PFSK-1 (cell line): Measurements from ENCODE around the gene PTPRH.

Source experiments
- FOXP2 ChIP-seq: optimal IDR thresholded peaks from 2 replicates; pipeline ENCODE3; 2011; ENCODE audit warnings: borderline replicate concordance, control low read depth, inconsistent platforms; ENCODE audit not compliant: insufficient read depth; ENCODE audit errors: extremely low read length, extremely low read depth
- POLR2AphosphoS5 ChIP-seq: IDR thresholded peaks from 2 replicates; pipeline ENCODE4 v1.6.1; 2012; ENCODE audit warnings: low read depth, mild to moderate bottlenecking, control low read depth, low read length, moderate library complexity
- REST ChIP-seq, 2 experiments: IDR thresholded peaks; 2 replicates each; pipeline versions ENCODE4 v1.6.1 to v1.8.0; 2011 to 2012; ENCODE audit warnings: low read depth in 2 of 2, low read length in 2 of 2, control low read depth in 1 of 2, inconsistent platforms in 1 of 2, mild to moderate bottlenecking in 1 of 2, moderate library complexity in 1 of 2; ENCODE audit not compliant: insufficient read depth in 1 of 2
- SIN3A ChIP-seq: IDR thresholded peaks from 2 replicates; pipeline ENCODE4 v1.6.1; 2012; ENCODE audit warnings: mild to moderate bottlenecking, low read length, moderate library complexity, borderline replicate concordance; ENCODE audit not compliant: insufficient read depth
- TAF1 ChIP-seq: IDR thresholded peaks from 2 replicates; pipeline ENCODE4 v1.6.1; 2012; ENCODE audit warnings: low read length, control low read depth, borderline replicate concordance; ENCODE audit not compliant: insufficient read depth

The PTPRH gene

GRCh38 chr19:55156202-55157063 lies 52.9 kb downstream of the PTPRH start:
- no peak for TF ChIP-seq REST (IDR thresholded peaks at IDR 0.05; ENCODE audit: insufficient read depth in 1 of 2, low read depth in 2 of 2, low read length in 2 of 2)
- no peak for TF ChIP-seq TAF1
- TF ChIP-seq POLR2AphosphoS5, result no peak
- no peak for TF ChIP-seq FOXP2
- no peak for TF ChIP-seq SIN3A

DNA sequence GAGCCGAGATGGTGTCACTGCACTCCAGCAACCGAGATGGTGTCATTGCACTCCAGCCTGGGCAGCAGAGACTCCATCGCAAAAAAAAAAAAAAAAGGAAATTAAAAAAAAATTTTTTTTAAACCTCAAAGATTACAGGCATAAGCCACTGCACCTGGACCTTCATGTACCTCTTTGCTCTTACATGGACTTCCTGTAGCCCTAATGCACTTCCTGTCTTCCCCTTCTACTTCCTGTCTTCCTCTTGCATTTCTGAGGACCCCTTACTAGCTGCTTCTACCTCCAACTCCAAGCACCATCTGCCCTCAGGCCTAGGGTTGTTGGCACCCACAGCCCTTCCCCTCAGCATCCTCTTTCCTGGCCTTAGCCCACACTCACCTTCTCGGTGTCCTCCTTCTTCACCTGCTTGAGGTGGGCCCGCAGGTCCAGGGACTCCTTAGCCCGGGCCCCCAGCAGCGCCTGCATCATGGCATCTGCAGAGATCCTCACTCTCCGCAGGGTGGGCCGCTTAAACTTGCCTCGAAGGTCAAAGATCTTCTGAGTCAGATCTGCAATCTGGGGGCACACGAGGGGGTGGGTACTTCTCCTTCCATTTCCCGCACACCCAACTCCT lies 55.5 kb downstream of the PTPRH start:
- TF ChIP-seq SIN3A, result no peak
- no peak for TF ChIP-seq REST (IDR thresholded peaks at IDR 0.05; ENCODE audit: insufficient read depth in 1 of 2, low read depth in 2 of 2, low read length in 2 of 2)
- TF ChIP-seq TAF1, result no peak
- no peak for TF ChIP-seq FOXP2
- no peak for TF ChIP-seq POLR2AphosphoS5

GRCh38 chr19:55152017-55152416 lies 57.3 kb downstream of the PTPRH start:
- TF ChIP-seq FOXP2, result no peak
- no peak for TF ChIP-seq SIN3A
- TF ChIP-seq TAF1, result no peak

- no peak for TF ChIP-seq TAF1
- TF ChIP-seq REST (IDR thresholded peaks at IDR 0.05; ENCODE audit: insufficient read depth in 1 of 2, low read depth in 2 of 2, low read length in 2 of 2), result no peak
- no peak for TF ChIP-seq SIN3A
- no peak for TF ChIP-seq FOXP2
- TF ChIP-seq POLR2AphosphoS5, result no peak
Measured at GRCh38 chr19:55149078-55150003, 60.0 kb downstream of the PTPRH start, which contains the start of gene TNNT1. TNNT1 (minus strand) TSS chr19:55149206; CDS start chr19:55147157, 2,049 bp downstream.
